H9 (cell line): ENCODE results near the gene VANGL2. TPM values are rescaled to one million over a fixed set of nuclear protein-coding genes. Genes with fewer than 3 reads are reported as not detected.

Source experiments
- DNase-seq: peaks from one replicate; pipeline ENCODE4 v3.0.0-alpha.2; 2017
- H2AFZ ChIP-seq: one replicate; pipeline ENCODE4 v1.6.1; 2013; ENCODE audit warnings: mild to moderate bottlenecking, low read length, control low read depth, moderate library complexity
- H2AK5ac ChIP-seq: 2 replicates; pipeline ENCODE4 v1.6.1; 2013; ENCODE audit warnings: low read length, control low read depth, mixed read lengths; ENCODE audit not compliant: insufficient read length
- H2BK120ac ChIP-seq: one replicate; pipeline ENCODE4 v1.6.1; 2013; ENCODE audit warnings: low read depth, mild to moderate bottlenecking, low read length, control low read depth, inconsistent platforms; ENCODE audit not compliant: poor library complexity, severe bottlenecking
- H2BK12ac ChIP-seq: 2 replicates; pipeline ENCODE4 v1.6.1; 2013; ENCODE audit warnings: low read length, control low read depth, mixed read lengths, low read depth; ENCODE audit not compliant: insufficient read length
- H2BK15ac ChIP-seq: 2 replicates; pipeline ENCODE4 v1.6.1; 2013; ENCODE audit warnings: low read depth, low read length, control low read depth
- H2BK20ac ChIP-seq: one replicate; pipeline ENCODE4 v1.6.1; 2013; ENCODE audit warnings: low read depth, mild to moderate bottlenecking, low read length, control low read depth, inconsistent platforms; ENCODE audit not compliant: poor library complexity, severe bottlenecking
- H2BK5ac ChIP-seq: 2 replicates; pipeline ENCODE4 v1.6.1; 2013; ENCODE audit warnings: low read length, control low read depth, mixed read lengths; ENCODE audit not compliant: insufficient read length
- H3K14ac ChIP-seq: 2 replicates; pipeline ENCODE4 v1.6.1; 2013; ENCODE audit warnings: low read length, control low read depth; ENCODE audit not compliant: insufficient read depth
- H3K18ac ChIP-seq: 2 replicates; pipeline ENCODE4 v1.6.1; 2013; ENCODE audit warnings: low read depth, mild to moderate bottlenecking, mixed read lengths, low read length, control low read depth; ENCODE audit not compliant: insufficient read length
- H3K23ac ChIP-seq: 2 replicates; pipeline ENCODE4 v1.6.1; 2013; ENCODE audit warnings: low read length, control low read depth, mixed read lengths, low read depth; ENCODE audit not compliant: insufficient read length
- H3K23me2 ChIP-seq: 2 replicates; pipeline ENCODE4 v1.6.1; 2013; ENCODE audit warnings: low read depth, mild to moderate bottlenecking, mixed read lengths, low read length, control low read depth; ENCODE audit not compliant: insufficient read length, poor library complexity, severe bottlenecking
- H3K27ac ChIP-seq: 2 replicates; pipeline ENCODE4 v1.5.1; 2013; ENCODE audit warnings: low read length, control low read depth, mixed read lengths, low read depth; ENCODE audit not compliant: insufficient read length
- H3K27me3 ChIP-seq: 2 replicates; pipeline ENCODE4 v1.6.1; 2013; ENCODE audit warnings: low read length, control low read depth, inconsistent platforms; ENCODE audit not compliant: insufficient read depth
- H3K4ac ChIP-seq: 2 replicates; pipeline ENCODE4 v1.6.1; 2013; ENCODE audit warnings: low read depth, mild to moderate bottlenecking, control low read depth, inconsistent platforms, low read length, moderate library complexity
- H3K4me1 ChIP-seq: 2 replicates; pipeline ENCODE4 v1.6.1; 2013; ENCODE audit warnings: low read length, control low read depth, inconsistent platforms; ENCODE audit not compliant: insufficient read depth
- H3K4me2 ChIP-seq: 2 replicates; pipeline ENCODE4 v1.6.1; 2013; ENCODE audit warnings: low read length, control low read depth, mixed read lengths; ENCODE audit not compliant: insufficient read length, insufficient read depth
- H3K56ac ChIP-seq: 2 replicates; pipeline ENCODE4 v1.6.1; 2013; ENCODE audit warnings: low read depth, mild to moderate bottlenecking, mixed read lengths, low read length, control low read depth; ENCODE audit not compliant: insufficient read length
- H3K79me1 ChIP-seq: 2 replicates; pipeline ENCODE4 v1.6.1; 2013; ENCODE audit warnings: low read depth, mild to moderate bottlenecking, moderate library complexity, low read length, control low read depth, inconsistent platforms; ENCODE audit not compliant: insufficient read depth, poor library complexity, severe bottlenecking
- H3K79me2 ChIP-seq: 2 replicates; pipeline ENCODE4 v1.6.1; 2013; ENCODE audit warnings: low read length, control low read depth, inconsistent platforms; ENCODE audit not compliant: insufficient read depth
- H3K9ac ChIP-seq: 2 replicates; pipeline ENCODE4 v1.6.1; 2013; ENCODE audit warnings: low read length, control low read depth, mixed read lengths; ENCODE audit not compliant: insufficient read length; ENCODE audit errors: extremely low read depth
- H3K9me3 ChIP-seq: one replicate; pipeline ENCODE4 v1.6.1; 2013; ENCODE audit warnings: low read depth, low read length, inconsistent platforms; ENCODE audit not compliant: control insufficient read depth
- H3T11ph ChIP-seq: one replicate; pipeline ENCODE4 v1.6.1; 2013; ENCODE audit warnings: mild to moderate bottlenecking, low read length, control low read depth, inconsistent platforms
- H4K20me1 ChIP-seq: one replicate; pipeline ENCODE4 v1.6.1; 2013; ENCODE audit not compliant: control insufficient read depth, insufficient read length, insufficient read depth
- H4K5ac ChIP-seq: 2 replicates; pipeline ENCODE4 v1.6.1; 2013; ENCODE audit warnings: low read depth, mild to moderate bottlenecking, mixed read lengths, low read length, control low read depth; ENCODE audit not compliant: insufficient read length
- H4K8ac ChIP-seq: replicated peaks from 2 replicates; pipeline ENCODE4 v1.6.1; 2013; ENCODE audit warnings: low read length, control low read depth, mixed read lengths, low read depth; ENCODE audit not compliant: insufficient read length
- H4K91ac ChIP-seq: 2 replicates; pipeline ENCODE4 v1.6.1; 2013; ENCODE audit warnings: low read depth, mild to moderate bottlenecking, moderate library complexity, mixed read lengths, low read length, control low read depth; ENCODE audit not compliant: insufficient read length
- H3K27ac Mint-ChIP-seq, 3 experiments: 2 replicates in 2 of 3; 3 replicates in 1 of 3; pipeline ENCODE4 v1.8.0; 2020 to 2021; ENCODE audit warnings: mixed read lengths in 3 of 3, mild to moderate bottlenecking in 1 of 3, moderate library complexity in 1 of 3
- H3K27me3 Mint-ChIP-seq: 2 replicates; pipeline ENCODE4 v1.8.0; 2021; ENCODE audit warnings: low read depth, mild to moderate bottlenecking, moderate library complexity, mixed read lengths
- H3K36me3 Mint-ChIP-seq, 3 experiments: 2 replicates in 2 of 3; 3 replicates in 1 of 3; pipeline ENCODE4 v1.8.0; 2020 to 2021; ENCODE audit warnings: low read depth in 3 of 3, mixed read lengths in 3 of 3; ENCODE audit not compliant: insufficient read depth in 1 of 3
- H3K4me1 Mint-ChIP-seq, 2 experiments: 2 replicates each; pipeline ENCODE4 v1.8.0; 2020; ENCODE audit warnings: mixed read lengths in 2 of 2
- H3K4me3 Mint-ChIP-seq, 2 experiments: 2 replicates in 1 of 2; 3 replicates in 1 of 2; pipeline ENCODE4 v1.8.0; 2020 to 2021; ENCODE audit warnings: mild to moderate bottlenecking in 2 of 2, mixed read lengths in 2 of 2, moderate library complexity in 1 of 2
- H3K9me3 Mint-ChIP-seq, 2 experiments: 2 replicates in 1 of 2; 3 replicates in 1 of 2; pipeline ENCODE4 v1.8.0; 2020; ENCODE audit warnings: mild to moderate bottlenecking in 2 of 2, mixed read lengths in 2 of 2, moderate library complexity in 1 of 2
- WGBS: extraction: QIAGEN DNeasy Blood & Tissue Kit; methylation state at CpG from one replicate; pipeline ENCODE4 v1.1.7; 2013; ENCODE audit warnings: missing lambda C conversion rate, low lambda C conversion rate, mixed read lengths; ENCODE audit not compliant: insufficient read length; ENCODE audit errors: extremely low coverage; 5-methylcytosine and 5-hydroxymethylcytosine counted together
- total RNA-seq: library from RNA; stranded (reverse); gene quantifications from 2 replicates; pipeline ENCODE4 v1.2.1, GENCODE V29; 2021
- TF ChIP-seq, protein P1 (sequence below): fragments of 200-600 bp; sonication (generic); conservative IDR thresholded peaks from 3 replicates; pipeline ENCODE4 v1.8.0; 2021; ENCODE audit warnings: antibody characterized with exemption, mild to moderate bottlenecking

VANGL2 gene
- total RNA-seq, 1 experiment from 2014 or later: 58.5 TPM

DNA sequence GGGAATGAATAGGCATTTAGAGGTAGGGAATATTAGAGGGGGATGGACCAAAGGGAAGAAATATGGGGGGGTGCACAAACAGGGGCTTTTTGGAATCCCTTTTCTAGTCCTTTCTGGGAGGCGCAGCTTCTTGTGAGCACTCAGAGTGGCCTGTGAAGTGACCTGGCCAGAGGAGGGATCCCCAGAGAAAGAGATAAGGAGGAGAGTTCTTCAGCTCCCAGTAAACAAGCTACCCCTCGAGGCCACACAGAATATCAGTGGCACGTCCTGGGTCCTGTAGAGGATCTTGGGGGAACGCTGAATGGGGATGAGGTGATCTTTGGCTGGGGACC is 19.4 kb downstream of the VANGL2 start:
- H3K4me2 ChIP-seq: no peak overlapping the region
- no CpG with 5 or more reads among the region's 4 CpGs for WGBS
- H3K79me1 ChIP-seq: no peaks in the 10 kb centered on the region
- H2BK15ac ChIP-seq: no peak overlapping the region
- H3K27me3 Mint-ChIP-seq: no peaks in the 10 kb centered on the region
- H4K20me1 ChIP-seq: no peaks in the 10 kb centered on the region
- no peaks in the 10 kb centered on the region for H3K9me3 Mint-ChIP-seq
- no peak overlapping the region for H3K9ac ChIP-seq
- H2BK20ac ChIP-seq: no peak overlapping the region
- no peak overlapping the region for H2BK5ac ChIP-seq
- no peaks in the 10 kb centered on the region for H3K9me3 ChIP-seq
- H3K4me3 Mint-ChIP-seq: no peak overlapping the region
- TF ChIP-seq, protein P1, sequence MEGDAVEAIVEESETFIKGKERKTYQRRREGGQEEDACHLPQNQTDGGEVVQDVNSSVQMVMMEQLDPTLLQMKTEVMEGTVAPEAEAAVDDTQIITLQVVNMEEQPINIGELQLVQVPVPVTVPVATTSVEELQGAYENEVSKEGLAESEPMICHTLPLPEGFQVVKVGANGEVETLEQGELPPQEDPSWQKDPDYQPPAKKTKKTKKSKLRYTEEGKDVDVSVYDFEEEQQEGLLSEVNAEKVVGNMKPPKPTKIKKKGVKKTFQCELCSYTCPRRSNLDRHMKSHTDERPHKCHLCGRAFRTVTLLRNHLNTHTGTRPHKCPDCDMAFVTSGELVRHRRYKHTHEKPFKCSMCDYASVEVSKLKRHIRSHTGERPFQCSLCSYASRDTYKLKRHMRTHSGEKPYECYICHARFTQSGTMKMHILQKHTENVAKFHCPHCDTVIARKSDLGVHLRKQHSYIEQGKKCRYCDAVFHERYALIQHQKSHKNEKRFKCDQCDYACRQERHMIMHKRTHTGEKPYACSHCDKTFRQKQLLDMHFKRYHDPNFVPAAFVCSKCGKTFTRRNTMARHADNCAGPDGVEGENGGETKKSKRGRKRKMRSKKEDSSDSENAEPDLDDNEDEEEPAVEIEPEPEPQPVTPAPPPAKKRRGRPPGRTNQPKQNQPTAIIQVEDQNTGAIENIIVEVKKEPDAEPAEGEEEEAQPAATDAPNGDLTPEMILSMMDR: no peak
- H3K23me2 ChIP-seq: no peaks in the 10 kb centered on the region
- no peak overlapping the region for H3T11ph ChIP-seq
- H3K4ac ChIP-seq: no peak overlapping the region
- peaks cover 0 to 2% of the 10 kb centered on the region in 2 experiments; a peak in 1 of 4 replicates for H3K4me1 Mint-ChIP-seq
- no peak overlapping the region for H2AK5ac ChIP-seq
- H3K79me2 ChIP-seq: no peaks in the 10 kb centered on the region
- no peak overlapping the region for H3K18ac ChIP-seq
- H3K23ac ChIP-seq: no peak overlapping the region
- no peak overlapping the region for H2BK12ac ChIP-seq
- H4K8ac ChIP-seq: no peak overlapping the region
- no peak overlapping the region for H3K27ac Mint-ChIP-seq
- no peak overlapping the region for H2AFZ ChIP-seq
- H3K27ac ChIP-seq: no peak overlapping the region
- no peak overlapping the region for H4K91ac ChIP-seq
- H3K14ac ChIP-seq: no peak overlapping the region
- H3K56ac ChIP-seq: no peak overlapping the region
- H3K36me3 Mint-ChIP-seq: peaks cover 34 to 82% (median 71%) of the 10 kb centered on the region in 3 experiments; a peak in 6 of 7 replicates
- H4K5ac ChIP-seq: no peak overlapping the region
- H3K4me1 ChIP-seq: no peaks in the 10 kb centered on the region
- H2BK120ac ChIP-seq: no peak overlapping the region
- no peak for DNase-seq
- H3K27me3 ChIP-seq: no peaks in the 10 kb centered on the region
